Mucosa of descending colon (tissue), 3 donors: Measurements from ENCODE around the gene FEM1B. TPM values are rescaled to one million over a fixed set of nuclear protein-coding genes. Genes with fewer than 3 reads are reported as not detected.

Source experiments
- ATAC-seq: fragments of 200-7000 bp; cut with Tn5 transposase; one replicate; pipeline ENCODE4 v1.9.1; 2020; ENCODE audit warnings: mild to moderate bottlenecking, moderate library complexity
- DNase-seq, 3 donors: peaks; one replicate each; pipeline ENCODE4 v3.0.0-alpha.2; 2020
- H3K36me3 ChIP-seq: fragments of 200-600 bp; one replicate; pipeline ENCODE4 v1.8.0; 2021; ENCODE audit warnings: low read depth, mild to moderate bottlenecking
- H3K4me1 ChIP-seq: fragments of 200-600 bp; one replicate; pipeline ENCODE4 v1.8.0; 2021; ENCODE audit warnings: low read depth, mild to moderate bottlenecking
- H3K4me3 ChIP-seq: fragments of 200-600 bp; one replicate; pipeline ENCODE4 v1.8.0; 2021; ENCODE audit warnings: mild to moderate bottlenecking
- H3K9me3 ChIP-seq: fragments of 200-600 bp; one replicate; pipeline ENCODE4 v1.8.0; 2021; ENCODE audit warnings: mild to moderate bottlenecking
- CTCF ChIP-seq: fragments of 200-600 bp; IDR thresholded peaks from one replicate; pipeline ENCODE4 v1.8.0; 2022; ENCODE audit warnings: antibody characterized with exemption, mild to moderate bottlenecking
- intact Hi-C, 2 donors: fragments of 100-400 bp; cut with DNase I in 1 of 2; cut with micrococcal nuclease in 1 of 2; formaldehyde crosslinking; loops; one replicate each; pipeline versions ENCODE4 v1.11.0 to v1.11.1; 2022; cut with DNase I, micrococcal nuclease
- total RNA-seq, 3 donors: library from RNA; stranded (reverse); fragmentation: NEBNext Ultra II Directional in 2 of 3; extraction: Animal tissue kit (Norgen Biotek cat#: 25700) in 2 of 3; gene quantifications; one replicate each; pipeline versions ENCODE4 v1.2.1 to v1.2.4, GENCODE V29; 2021 to 2023
- donor health status: DM: no; HTN: no; CAD: no; lungs with moderate emphysema.
- donor health status: DM: no; HTN: no; CAD: no.
- donor health status: DM: no; HTN: yes; CAD: no.

FEM1B gene
- total RNA-seq, 3 donors from 2014 or later: 50.4 to 65.3 (median 65.3) TPM

GRCh38 chr15:68333775-68334470 lies 56.4 kb downstream of the FEM1B start:
- H3K4me3 ChIP-seq: no peak overlapping the region
- intact Hi-C loops: no loop called here
- ATAC-seq (peak; percentile 25), DNase-seq (peak in 1 of 3 donors; percentile 30)
- no peak for TF ChIP-seq CTCF
- no peaks in the 10 kb centered on the region for H3K9me3 ChIP-seq
- no peaks in the 10 kb centered on the region for H3K36me3 ChIP-seq
- no peaks in the 10 kb centered on the region for H3K4me1 ChIP-seq

DNA sequence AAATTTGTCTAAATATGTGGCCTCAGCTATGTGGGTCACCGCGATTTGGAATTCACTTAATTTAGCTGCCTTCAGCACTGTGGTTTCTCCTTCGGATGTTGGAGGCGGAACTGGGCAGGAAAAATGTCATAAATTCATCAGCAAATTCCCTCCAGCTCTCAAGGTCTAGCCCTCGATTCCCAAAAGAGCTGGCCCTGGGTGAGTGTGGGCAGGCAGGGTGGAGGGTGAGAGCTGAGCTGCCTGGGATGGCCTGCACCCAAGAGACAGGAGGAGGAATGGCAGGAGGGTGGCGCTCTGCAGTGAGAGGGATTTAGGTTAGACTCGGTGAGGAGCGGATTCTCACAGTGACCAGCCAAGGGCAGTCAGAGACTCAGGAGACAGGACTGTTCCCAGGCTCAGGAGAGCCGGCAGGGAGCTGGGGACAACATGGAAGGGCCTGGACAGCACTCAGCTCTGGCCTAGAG lies 57.1 kb downstream of the FEM1B start:
- Histone ChIP-seq H3K4me1 (no peaks in the 10 kb centered on the region), H3K9me3 (no peaks in the 10 kb centered on the region), H3K36me3 (no peaks in the 10 kb centered on the region), H3K4me3 (no peak overlapping the region)
- intact Hi-C loops: no loop called here
- no peak for ATAC-seq
- TF ChIP-seq CTCF: no peak
- DNase-seq: no peak

- intact Hi-C loops: no loop called here
- Histone ChIP-seq H3K4me1 (no peaks in the 10 kb centered on the region), H3K36me3 (no peaks in the 10 kb centered on the region), H3K4me3 (no peak overlapping the region), H3K9me3 (no peaks in the 10 kb centered on the region)
- DNase-seq (no peak), ATAC-seq (peak; percentile 40)
- TF ChIP-seq CTCF: no peak
Observed at GRCh38 chr15:68335251-68335650, 57.7 kb downstream of the FEM1B start.

- no peak for TF ChIP-seq CTCF
- H3K4me3 ChIP-seq: no peak overlapping the region
- ATAC-seq: no peak
- H3K4me1 ChIP-seq: no peaks in the 10 kb centered on the region
- no peak for DNase-seq
- intact Hi-C loops: no loop called here
- no peaks in the 10 kb centered on the region for H3K9me3 ChIP-seq
- no peaks in the 10 kb centered on the region for H3K36me3 ChIP-seq
Observed at GRCh38 chr15:68335655-68336054, 58.1 kb downstream of the FEM1B start.

- Histone ChIP-seq H3K4me1 (no peaks in the 10 kb centered on the region), H3K36me3 (no peaks in the 10 kb centered on the region), H3K9me3 (no peaks in the 10 kb centered on the region), H3K4me3 (no peak overlapping the region)
- ATAC-seq: no peak
- TF ChIP-seq CTCF: no peak
- no peak for DNase-seq
- intact Hi-C loops: no loop called here
Observed at GRCh38 chr15:68336516-68336915, 59.0 kb downstream of the FEM1B start.
